LoVo (cell line): ENCODE data around the gene MRPL49.

ENCODE experiments used
- DNase-seq: peaks from one replicate; pipeline ENCODE4 v3.0.0-alpha.2; 2016; ENCODE audit warnings: low spot score

Gene MRPL49

GRCh38 chr11:65102142-65103095 is 19.7 kb upstream of the MRPL49 start:
- no peak for DNase-seq

GRCh38 chr11:65103476-65103875 is 18.6 kb upstream of the MRPL49 start:
- no peak for DNase-seq

- no peak for DNase-seq
Observed at GRCh38 chr11:65104628-65105027, 17.5 kb upstream of the MRPL49 start.

GRCh38 chr11:65107078-65107477 is 15.0 kb upstream of the MRPL49 start:
- DNase-seq = no peak

- no peak for DNase-seq
Observed at GRCh38 chr11:65107751-65108468, 14.2 kb upstream of the MRPL49 start.

- DNase-seq = no peak
Observed at GRCh38 chr11:65108469-65109123, 13.5 kb upstream of the MRPL49 start.

- DNase-seq = no peak
Observed at GRCh38 chr11:65109231-65110198, 12.6 kb upstream of the MRPL49 start.

- peak; percentile 79 for DNase-seq
Observed at GRCh38 chr11:65110354-65110861, 11.7 kb upstream of the MRPL49 start.

- no peak for DNase-seq
Observed at GRCh38 chr11:65111159-65111743, 10.9 kb upstream of the MRPL49 start.

GRCh38 chr11:65111744-65112545 is 10.2 kb upstream of the MRPL49 start, which contains the start of gene TM7SF2:
TSS of gene TM7SF2 (plus strand) at chr11:65111872. CDS start at chr11:65112016, 144 bp downstream.
- DNase-seq = peak; percentile 96

GRCh38 chr11:65112546-65113360 is 9.4 kb upstream of the MRPL49 start:
- peak; percentile 69 for DNase-seq

GRCh38 chr11:65113361-65113756 is 8.8 kb upstream of the MRPL49 start:
- DNase-seq = peak; percentile 26

- no peak for DNase-seq
Observed at GRCh38 chr11:65113839-65114238, 8.3 kb upstream of the MRPL49 start.

- DNase-seq = no peak
Observed at GRCh38 chr11:65114538-65115171, 7.5 kb upstream of the MRPL49 start.

GRCh38 chr11:65115361-65116082 is 6.6 kb upstream of the MRPL49 start:
- DNase-seq = no peak

GRCh38 chr11:65116370-65117205 is 5.5 kb upstream of the MRPL49 start:
- peak; percentile 19 for DNase-seq
